ENCODE measurements around the gene STPG3.
A peak's percentile ranks its signal among the peaks of the same experiment; 100 is the strongest.

STPG3 gene

GRCh38 chr9:137281345-137282116, 30.4 kb downstream of the STPG3 start:
- no peak for DNase-seq

GRCh38 chr9:137286975-137287383, 35.9 kb downstream of the STPG3 start:
- DNase-seq, result no peak

DNA sequence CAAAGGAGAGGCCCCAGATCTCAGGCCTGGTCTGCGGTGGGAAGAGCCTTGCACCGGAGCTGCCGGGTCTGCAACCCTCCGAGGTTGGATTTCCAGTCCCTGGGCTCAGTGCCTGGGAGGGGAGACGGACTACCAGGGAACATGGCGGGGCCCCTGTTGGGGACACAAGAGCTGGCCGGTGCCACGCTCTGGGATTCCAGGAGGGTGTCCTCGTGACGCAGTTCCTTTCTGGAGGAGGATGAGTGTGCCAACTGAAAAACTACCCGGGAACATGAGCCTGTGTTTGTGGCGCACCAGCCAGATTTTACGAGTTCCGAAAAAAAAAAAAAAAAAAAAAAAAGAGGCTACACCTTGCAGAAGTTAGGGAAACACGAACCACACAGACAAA, 42.0 kb downstream of the STPG3 start:
- DNase-seq, result no peak

DNA sequence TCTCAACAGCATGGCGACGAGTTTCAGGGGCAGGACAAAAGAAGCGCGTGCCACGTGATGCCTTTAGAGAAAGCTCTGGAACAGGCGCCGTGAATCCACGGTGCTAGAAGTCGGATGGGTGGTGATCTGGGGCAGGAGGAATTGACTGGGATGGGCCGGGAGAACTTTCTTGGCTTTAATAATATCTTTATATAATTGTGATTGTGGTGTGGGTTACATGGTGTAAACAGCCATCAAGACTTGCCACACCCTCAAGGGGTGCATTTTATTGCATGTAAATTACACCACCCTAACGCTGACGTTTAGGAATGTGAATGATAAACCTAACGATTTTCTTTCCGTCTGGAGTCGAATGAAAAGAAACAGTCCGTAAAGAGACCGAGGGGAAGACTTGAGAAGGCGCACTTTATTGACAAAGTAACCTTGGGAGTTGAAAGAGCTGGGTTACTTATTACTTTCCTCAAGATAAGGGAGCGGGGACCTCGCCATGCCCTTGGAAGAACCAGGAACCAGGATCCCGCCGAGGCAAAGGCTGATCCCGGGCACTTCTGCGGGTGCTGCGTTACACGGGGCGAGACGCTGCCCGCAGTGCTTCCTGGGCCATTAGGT, 42.5 kb downstream of the STPG3 start:
- no peak for DNase-seq

GRCh38 chr9:137294091-137294680, 43.1 kb downstream of the STPG3 start:
- no peak for DNase-seq

GRCh38 chr9:137294681-137295237, 43.7 kb downstream of the STPG3 start:
- DNase-seq, result no peak

DNA sequence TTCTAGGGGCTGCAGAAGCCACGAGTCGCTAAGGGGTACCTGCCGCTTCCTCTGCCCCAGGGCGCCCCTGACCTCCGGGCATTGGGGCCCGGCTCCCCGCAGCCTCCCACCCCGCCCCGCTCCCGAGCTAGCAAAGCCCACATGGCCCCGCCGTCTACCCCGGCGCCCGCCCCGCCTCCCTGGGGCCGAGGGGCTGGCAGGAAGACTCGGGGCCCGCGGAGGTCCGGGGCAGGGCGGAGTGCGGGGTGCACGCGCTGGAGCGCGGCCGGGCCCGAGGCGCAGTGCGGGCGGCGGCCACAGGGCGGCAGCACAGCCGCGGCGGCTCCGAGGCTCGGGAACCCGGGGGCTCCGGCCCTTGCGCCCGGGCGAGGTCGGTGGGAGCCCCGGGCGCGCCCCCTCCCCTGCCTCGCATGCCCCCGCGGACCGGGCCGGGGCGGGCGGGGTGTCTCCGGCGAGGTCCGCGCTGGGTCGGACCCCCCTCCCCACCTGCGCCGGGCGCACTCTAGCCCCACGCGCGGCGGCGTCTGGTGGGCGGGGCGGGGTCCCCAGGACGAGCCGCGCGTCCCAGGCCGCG, 44.2 kb downstream of the STPG3 start:
- DNase-seq, result peak; percentile 36

DNA sequence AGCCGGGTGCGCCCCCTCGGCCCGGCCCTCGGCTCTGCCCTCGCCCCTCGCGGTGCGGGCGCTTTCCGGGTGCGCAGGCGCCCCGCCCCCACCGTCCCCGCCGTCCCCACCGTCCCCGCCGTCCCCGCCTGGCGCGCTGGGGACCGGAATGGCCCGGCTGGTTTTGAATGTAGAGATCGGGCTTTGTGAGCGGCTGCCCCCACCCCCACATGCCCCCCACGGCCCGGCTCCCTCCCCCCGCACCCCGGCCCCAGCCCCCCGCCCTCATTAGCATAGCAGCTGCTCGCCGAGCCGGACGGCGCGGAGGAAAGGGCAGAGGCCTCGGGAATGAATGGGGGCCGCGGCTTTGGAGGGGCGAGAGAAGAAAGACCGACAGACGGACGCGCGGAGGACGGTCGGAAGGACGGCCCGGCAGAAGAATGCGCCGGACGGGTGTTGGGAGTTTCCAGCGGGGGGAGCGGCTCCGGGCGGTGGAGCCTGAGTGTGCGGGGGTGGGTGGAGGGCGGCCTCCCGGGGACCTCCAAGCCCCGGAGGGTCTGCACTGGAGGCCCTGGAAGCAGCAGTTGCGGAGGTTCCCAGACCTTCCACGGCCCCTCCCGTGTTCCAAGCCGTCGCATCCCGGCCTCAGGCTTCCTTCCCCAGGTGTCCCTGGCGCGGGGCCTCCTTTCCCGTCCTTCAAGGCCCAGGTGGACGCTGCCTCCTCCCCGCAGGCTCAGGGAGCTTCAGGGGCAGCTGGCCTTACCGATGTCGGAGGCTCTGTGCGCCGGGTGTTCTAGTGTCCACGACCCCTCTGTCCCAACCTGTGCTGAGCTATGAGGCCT, 45.0 kb downstream of the STPG3 start:
- DNase-seq, result no peak

GRCh38 chr9:137296670-137297664, 45.9 kb downstream of the STPG3 start:
- no peak for DNase-seq

GRCh38 chr9:137297966-137298365, 46.9 kb downstream of the STPG3 start:
- no peak for DNase-seq

- no peak for DNase-seq
Observed at GRCh38 chr9:137298401-137299202, 47.5 kb downstream of the STPG3 start.

DNA sequence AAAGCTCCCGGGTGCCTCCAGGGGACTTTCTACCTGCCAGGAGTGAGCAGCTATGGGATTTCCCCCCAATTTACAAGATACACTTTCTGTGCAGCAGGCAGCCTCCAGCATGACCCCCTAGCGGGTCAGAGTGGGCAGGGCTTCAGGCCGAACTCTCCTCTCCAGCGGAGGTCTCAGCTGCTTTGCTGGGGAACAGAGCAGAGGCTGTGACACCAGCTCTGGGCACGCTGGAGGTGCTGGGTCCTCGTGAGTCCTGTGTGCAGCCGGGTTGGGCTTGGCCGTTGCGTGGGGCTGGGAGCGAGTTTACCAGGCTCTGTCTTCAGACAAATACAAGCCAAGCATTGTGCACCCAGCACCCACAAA, 48.1 kb downstream of the STPG3 start:
- DNase-seq, result no peak

DNA sequence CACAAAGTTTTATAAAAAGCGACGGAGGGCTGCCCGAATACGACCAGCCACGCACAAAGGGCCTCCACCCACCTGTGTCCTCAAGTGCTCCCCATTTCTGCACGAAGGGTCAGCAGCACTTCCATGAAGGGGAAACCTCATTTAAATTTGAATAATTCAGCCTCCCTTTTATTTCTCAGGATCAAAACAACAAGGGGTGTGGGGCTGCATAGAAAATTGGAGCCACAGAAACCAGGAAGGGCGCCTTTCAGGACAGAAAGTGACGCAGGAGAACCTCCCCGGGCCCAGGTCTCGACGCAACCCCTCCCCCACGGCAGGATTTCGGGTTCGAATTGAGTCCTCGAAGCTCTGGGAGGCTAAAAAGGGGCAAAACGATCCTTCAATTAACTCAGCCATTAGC, 48.9 kb downstream of the STPG3 start:
- DNase-seq, result no peak

- DNase-seq, result no peak
Observed at GRCh38 chr9:137300567-137301080, 49.5 kb downstream of the STPG3 start.

- no peak for DNase-seq
Observed at GRCh38 chr9:137301081-137301947, 50.2 kb downstream of the STPG3 start.

- peak; percentile 92 for DNase-seq
Observed at GRCh38 chr9:137302118-137302448, 51.0 kb downstream of the STPG3 start, which contains the start of gene NRARP. Gene NRARP, minus strand, starts transcription at chr9:137302271. Its CDS starts 343 bp downstream, at chr9:137301928.

- no peak for DNase-seq
Observed at GRCh38 chr9:137302449-137303150, 51.5 kb downstream of the STPG3 start.

All from activated CD4-positive, alpha-beta T cell treated with anti-CD3 and anti-CD28 coated beads, Interleukin-2, amount 50 U/mL, for 1 hour (primary cell).